Activated naive CD8-positive, alpha-beta T cell treated with anti-CD3 and anti-CD28 coated beads, Interleukin-2, amount 10 ng/mL, durations not matched to agents 7 days and 5 days (primary cell): Measurements from ENCODE around the gene AGMAT. TPM values are rescaled to one million over a fixed set of nuclear protein-coding genes. Genes with fewer than 3 reads are reported as not detected.

ENCODE experiments used
- ATAC-seq: fragments of 150-1000 bp; cut with Tn5 transposase; one replicate; pipeline ENCODE4 v1.10.0; 2021; ENCODE audit warnings: low read depth, moderate library complexity
- POLR2A ChIA-PET: fragments of 350-600 bp; sonication (Branson Sonifier 250); formaldehyde crosslinking; loops from one replicate; lab custom pipeline; 2021; ENCODE audit warnings: antibody characterized with exemption; lab: Charles Lee
- DNase-seq: peaks from one replicate; pipeline ENCODE4 v3.0.0; 2021
- H3K27ac Mint-ChIP-seq: one replicate; pipeline ENCODE4 v1.8.0; 2022; ENCODE audit warnings: mild to moderate bottlenecking, mixed read lengths
- H3K27me3 Mint-ChIP-seq: one replicate; pipeline ENCODE4 v1.8.0; 2022; ENCODE audit warnings: mild to moderate bottlenecking, moderate library complexity, mixed read lengths
- H3K36me3 Mint-ChIP-seq: one replicate; pipeline ENCODE4 v1.8.0; 2021; ENCODE audit warnings: mild to moderate bottlenecking, mixed read lengths
- H3K4me1 Mint-ChIP-seq: one replicate; pipeline ENCODE4 v1.8.0; 2021; ENCODE audit warnings: mixed read lengths
- H3K4me3 Mint-ChIP-seq: one replicate; pipeline ENCODE4 v1.8.0; 2022; ENCODE audit warnings: mild to moderate bottlenecking, moderate library complexity, mixed read lengths
- H3K9me3 Mint-ChIP-seq: one replicate; pipeline ENCODE4 v1.8.0; 2021; ENCODE audit warnings: mixed read lengths
- total RNA-seq, 2 experiments: library from RNA; stranded (reverse); gene quantifications; one replicate each; pipeline ENCODE4 v1.2.3, GENCODE V29; 2021

Gene AGMAT
- total RNA-seq, 2 experiments from 2014 or later = 7.6 to 8.0 TPM

DNA sequence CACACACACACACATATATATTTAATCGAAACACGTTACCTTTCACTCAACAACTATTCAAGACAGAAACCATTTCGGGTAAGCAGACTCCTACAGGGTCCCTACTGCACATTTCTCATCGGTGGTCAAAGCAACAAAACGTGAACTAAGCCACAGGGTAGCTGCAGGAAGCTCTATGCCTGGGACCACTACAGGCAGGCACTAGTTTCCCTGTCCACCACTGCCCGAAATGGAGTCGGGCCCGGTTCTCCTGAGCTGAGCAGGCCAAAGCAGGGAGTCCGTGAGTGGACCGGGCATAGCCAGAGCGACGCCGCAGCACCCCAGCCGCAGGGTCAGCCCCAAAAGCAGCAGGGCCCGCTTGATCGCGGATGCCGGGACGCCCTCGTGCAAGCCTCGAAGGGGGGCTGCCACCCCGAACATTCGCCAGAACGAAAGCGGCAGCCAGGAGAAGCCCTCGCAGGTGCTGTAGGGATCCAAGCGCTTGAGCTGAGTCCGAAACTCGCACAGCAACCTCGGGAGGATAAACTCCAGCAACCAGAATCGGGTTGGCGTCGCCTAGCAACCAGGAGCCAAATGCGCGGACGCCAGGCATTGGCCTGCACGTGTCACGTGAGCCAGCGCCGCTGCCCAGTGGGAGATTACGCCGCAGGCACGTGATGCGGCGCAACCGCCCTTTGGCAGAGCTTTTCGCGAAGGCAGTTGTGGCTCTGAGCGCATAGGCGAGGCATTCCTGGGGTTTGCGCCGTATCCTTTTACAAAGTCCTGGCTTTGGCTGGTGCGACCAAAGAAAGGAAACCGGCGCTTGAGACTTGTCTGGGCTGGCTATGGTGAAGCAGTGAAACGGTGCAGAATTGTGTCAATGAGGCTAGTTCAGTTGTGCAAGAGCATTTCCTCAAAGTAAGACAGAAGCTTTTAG, 18.5 kb upstream of the AGMAT start:
- peak; percentile 96 for ATAC-seq
- H3K4me3 Mint-ChIP-seq = peak overlapping the region; percentile 53
- no peaks in the 10 kb centered on the region for H3K36me3 Mint-ChIP-seq
- DNase-seq = peak; percentile 93
- peak overlapping the region; percentile 70 for H3K27ac Mint-ChIP-seq
- no peaks in the 10 kb centered on the region for H3K9me3 Mint-ChIP-seq
- H3K27me3 Mint-ChIP-seq = no peaks in the 10 kb centered on the region
- POLR2A ChIA-PET = interaction anchor here (0.6 to 2.5 kb wide), 11 partner anchors 12 to 93 kb away, joined by 3 to 29 read pairs (median 3); partner anchors contain the start of gene DDI2
- H3K4me1 Mint-ChIP-seq = peaks cover 9% of the 10 kb centered on the region

DNA sequence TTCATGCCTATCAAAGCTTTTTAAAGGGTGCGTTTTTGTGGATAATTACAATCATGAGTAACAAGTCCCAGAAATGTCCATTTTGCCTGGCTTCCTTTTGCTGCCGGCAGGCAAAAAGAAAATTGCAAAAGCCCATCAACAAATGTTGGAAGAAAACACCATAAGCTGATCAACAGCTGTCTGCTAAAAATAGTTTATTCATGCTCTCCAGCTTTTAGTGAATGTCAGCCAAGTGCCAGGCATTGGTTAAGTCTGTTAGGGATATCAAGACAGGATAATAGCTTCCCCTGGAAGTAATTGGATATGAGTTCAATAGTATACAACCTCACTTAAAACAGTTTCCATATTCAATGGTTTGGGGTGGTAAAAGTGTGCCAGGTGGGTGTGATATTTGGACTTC, 13.6 kb upstream of the AGMAT start:
- POLR2A ChIA-PET = no interaction called here

DNA sequence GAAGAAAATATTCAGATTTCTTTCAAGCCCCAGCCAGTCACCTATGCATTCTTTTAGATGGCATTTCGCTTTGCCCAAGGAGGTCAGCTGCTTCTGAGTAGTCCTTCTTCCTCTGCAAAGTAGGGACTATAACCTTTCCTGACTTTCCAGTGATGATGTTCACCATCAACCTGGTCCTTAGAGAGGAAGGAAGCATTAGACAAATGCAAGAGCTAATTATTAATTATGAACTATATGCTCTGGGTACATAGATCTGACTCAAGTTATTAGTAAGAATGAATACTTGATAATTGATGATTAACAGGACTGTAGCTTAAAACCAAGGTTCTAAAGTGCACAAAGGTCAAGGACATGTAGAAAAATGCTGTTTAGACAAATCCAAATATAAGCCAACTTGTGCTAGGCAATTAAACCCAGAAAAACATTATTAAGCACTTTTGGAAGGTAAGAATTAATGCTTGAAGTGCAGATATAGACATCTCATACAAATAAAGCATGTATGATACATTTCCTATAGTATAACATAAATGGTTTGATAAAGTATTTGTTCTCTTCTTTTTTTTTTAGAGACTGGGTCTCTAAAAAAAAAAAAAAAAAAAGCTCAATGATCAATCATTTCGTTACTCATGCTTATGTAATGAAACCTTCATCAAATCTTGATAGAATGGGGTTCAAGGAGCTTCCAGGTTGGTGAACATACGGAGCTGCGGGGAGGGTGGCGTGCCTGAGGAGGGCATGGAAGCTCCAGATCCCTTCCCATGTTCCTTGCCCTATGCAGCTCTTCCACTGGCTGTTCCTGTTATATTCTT, 11.2 kb upstream of the AGMAT start:
- DNase-seq (no peak), ATAC-seq (no peak)
- Mint-ChIP-seq H3K27ac (no peak overlapping the region), H3K4me1 (no peaks in the 10 kb centered on the region), H3K36me3 (no peaks in the 10 kb centered on the region), H3K4me3 (no peak overlapping the region), H3K9me3 (no peaks in the 10 kb centered on the region), H3K27me3 (peaks cover 4% of the 10 kb centered on the region)
- POLR2A ChIA-PET = interaction anchor here (0.6 to 1.0 kb wide), 2 partner anchors 68 to 135 kb away, joined by 3 read pairs; no protein-coding TSS in a partner anchor

More for the DNA sequence above, 13.6 kb upstream of the AGMAT start:
- H3K9me3 Mint-ChIP-seq = no peaks in the 10 kb centered on the region
- H3K4me1 Mint-ChIP-seq = peaks cover 2% of the 10 kb centered on the region
- H3K27me3 Mint-ChIP-seq = peaks cover 4% of the 10 kb centered on the region
- H3K36me3 Mint-ChIP-seq = no peaks in the 10 kb centered on the region
- ATAC-seq (no peak), DNase-seq (no peak)
- H3K4me3 Mint-ChIP-seq = no peak overlapping the region
- no peak overlapping the region for H3K27ac Mint-ChIP-seq

DNA sequence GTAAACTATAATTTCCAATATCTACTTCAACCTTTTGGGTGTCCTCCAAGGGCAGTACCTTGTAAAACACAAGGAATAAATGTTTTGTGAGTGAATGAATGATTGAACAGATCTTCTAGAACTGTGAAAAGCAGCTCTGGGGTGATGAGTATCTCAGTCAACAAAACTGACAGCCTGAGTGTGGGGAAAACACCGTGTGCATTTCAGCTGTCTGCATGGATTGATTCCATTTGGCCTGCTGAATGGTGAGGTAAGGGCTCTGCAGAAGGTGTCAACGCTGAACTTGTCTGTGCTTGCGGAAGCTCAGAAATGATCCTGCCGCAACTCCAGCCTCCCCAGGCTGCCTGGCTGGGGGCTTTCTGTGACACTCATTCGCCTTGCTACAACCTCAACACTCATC, 7.4 kb upstream of the AGMAT start:
- Mint-ChIP-seq H3K36me3 (peaks cover 14% of the 10 kb centered on the region), H3K9me3 (no peaks in the 10 kb centered on the region), H3K4me3 (no peak overlapping the region), H3K27ac (no peak overlapping the region), H3K27me3 (peaks cover 4% of the 10 kb centered on the region), H3K4me1 (no peaks in the 10 kb centered on the region)
- DNase-seq (no peak), ATAC-seq (no peak)
- POLR2A ChIA-PET = interaction anchor here (0.7 to 1.2 kb wide), 2 partner anchors 11 to 54 kb away, joined by 3 to 6 read pairs; no protein-coding TSS in a partner anchor

DNA sequence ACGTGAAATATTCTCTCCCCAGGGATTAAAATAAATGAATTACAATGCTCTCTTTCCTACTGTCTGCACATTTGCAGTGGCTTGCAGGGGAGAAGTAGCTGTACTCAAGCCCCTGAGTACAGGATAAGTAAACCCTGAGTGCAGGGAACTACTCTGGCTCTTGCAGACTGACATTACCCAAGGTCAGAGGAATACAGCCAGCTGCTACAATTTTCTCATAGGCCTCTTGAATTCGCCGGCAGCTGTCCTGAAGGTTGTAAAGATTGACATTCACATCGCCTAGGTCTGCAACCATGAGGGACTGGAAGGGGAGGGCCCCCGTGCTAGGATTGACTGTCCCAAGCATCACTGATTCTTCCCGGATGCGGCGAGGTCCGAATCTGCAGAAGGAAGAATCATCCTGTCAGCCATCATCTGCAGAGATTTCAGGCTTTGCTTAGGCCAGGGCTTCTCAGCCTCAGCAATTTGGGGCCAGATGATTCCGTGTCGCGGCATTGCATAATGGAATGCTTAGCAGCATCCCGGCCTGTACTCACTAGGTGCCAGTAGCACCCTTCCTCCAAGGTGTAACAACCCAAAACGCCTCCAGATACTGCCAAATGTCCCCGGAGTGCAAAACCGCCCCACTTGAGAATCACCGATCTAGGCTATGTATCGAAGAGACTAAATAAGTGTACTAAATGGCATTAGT, 1.7 kb downstream of the AGMAT start:
- no peak for ATAC-seq
- peaks cover 26% of the 10 kb centered on the region for H3K4me1 Mint-ChIP-seq
- H3K27ac Mint-ChIP-seq = peak overlapping the region; percentile 73

DNA sequence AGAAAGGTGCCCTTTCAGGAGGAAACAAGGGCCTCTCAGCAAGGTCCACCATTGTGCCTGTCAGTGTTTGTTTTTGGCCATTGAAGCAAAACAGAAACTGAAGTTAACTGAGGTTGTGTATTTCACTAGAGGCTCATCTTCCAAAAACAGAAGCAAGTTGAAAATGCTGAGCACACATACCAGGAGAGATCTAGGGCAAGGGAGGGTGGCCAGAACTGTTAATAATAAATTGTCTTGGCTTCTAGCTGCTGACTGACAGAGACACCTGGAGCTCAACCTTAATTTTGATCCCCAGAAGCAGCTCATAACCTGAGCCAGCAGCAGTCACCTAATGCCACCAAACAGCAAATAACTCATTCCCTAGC, 5.2 kb downstream of the AGMAT start:
- Mint-ChIP-seq H3K4me3 (peak overlapping the region; percentile 66), H3K36me3 (peaks cover 15% of the 10 kb centered on the region), H3K27me3 (no peaks in the 10 kb centered on the region), H3K27ac (peak overlapping the region; percentile 98), H3K4me1 (peaks cover 34% of the 10 kb centered on the region), H3K9me3 (no peaks in the 10 kb centered on the region)
- ATAC-seq = peak; percentile 1
- POLR2A ChIA-PET = interaction anchor here (0.9 to 3.0 kb wide), 4 partner anchors 9 to 53 kb away, joined by 3 to 13 read pairs (median 8); partner anchors contain the start of gene DNAJC16
- DNase-seq = no peak

More for the DNA sequence above, 1.7 kb downstream of the AGMAT start:
- peak overlapping the region; percentile 80 for H3K4me3 Mint-ChIP-seq
- POLR2A ChIA-PET = interaction anchor here (1.2 kb wide), 1 partner anchor 9 kb away, joined by 3 read pairs; no protein-coding TSS in a partner anchor
- DNase-seq = no peak
- H3K27me3 Mint-ChIP-seq = no peaks in the 10 kb centered on the region
- peaks cover 17% of the 10 kb centered on the region for H3K36me3 Mint-ChIP-seq
- no peaks in the 10 kb centered on the region for H3K9me3 Mint-ChIP-seq

DNA sequence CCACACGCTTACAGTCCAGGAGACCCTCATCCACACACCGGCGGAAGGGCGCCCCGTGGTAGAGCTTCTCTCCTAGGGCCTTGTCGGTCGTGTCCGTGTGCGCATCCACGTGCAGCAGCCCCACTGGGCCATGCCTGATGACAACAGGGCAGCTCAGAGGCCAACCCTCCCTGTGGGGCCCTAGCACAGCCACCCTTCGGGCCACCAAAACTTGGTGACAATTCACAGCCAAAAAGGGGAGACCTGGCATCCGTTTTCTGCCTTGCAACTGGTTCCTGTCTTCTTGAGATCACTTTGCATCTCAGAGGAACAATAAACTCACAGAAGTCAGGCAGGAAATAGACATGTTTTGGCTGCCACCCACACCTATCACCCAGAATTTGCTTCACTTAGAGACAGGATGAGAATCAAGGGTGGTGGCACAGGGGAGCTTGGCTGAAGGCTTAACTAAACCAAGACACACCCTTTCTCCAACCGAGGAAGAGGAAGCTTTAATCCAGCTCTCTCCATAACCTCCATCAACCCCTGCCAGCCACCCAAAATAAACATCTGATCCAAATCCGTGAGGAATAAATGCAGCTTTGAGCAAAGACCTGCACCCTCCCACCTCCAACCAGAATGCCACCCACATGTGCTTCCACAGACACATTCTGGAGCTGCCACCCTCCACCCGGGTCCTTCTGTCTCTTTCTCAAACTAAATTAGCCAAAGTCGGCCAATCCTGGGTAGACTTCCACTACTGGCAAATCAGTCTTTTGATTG, 5.7 kb downstream of the AGMAT start:
- POLR2A ChIA-PET = interaction anchor here (0.5 to 3.0 kb wide), 7 partner anchors 9 to 385 kb away, joined by 3 to 13 read pairs (median 6); partner anchors contain the start of gene DNAJC16
- H3K36me3 Mint-ChIP-seq = peaks cover 15% of the 10 kb centered on the region
- H3K27me3 Mint-ChIP-seq = no peaks in the 10 kb centered on the region
- peaks cover 32% of the 10 kb centered on the region for H3K4me1 Mint-ChIP-seq
- peak overlapping the region; percentile 66 for H3K4me3 Mint-ChIP-seq
- peak overlapping the region; percentile 98 for H3K27ac Mint-ChIP-seq
- peak; percentile 50 for DNase-seq
- ATAC-seq = peak; percentile 85
- no peaks in the 10 kb centered on the region for H3K9me3 Mint-ChIP-seq

DNA sequence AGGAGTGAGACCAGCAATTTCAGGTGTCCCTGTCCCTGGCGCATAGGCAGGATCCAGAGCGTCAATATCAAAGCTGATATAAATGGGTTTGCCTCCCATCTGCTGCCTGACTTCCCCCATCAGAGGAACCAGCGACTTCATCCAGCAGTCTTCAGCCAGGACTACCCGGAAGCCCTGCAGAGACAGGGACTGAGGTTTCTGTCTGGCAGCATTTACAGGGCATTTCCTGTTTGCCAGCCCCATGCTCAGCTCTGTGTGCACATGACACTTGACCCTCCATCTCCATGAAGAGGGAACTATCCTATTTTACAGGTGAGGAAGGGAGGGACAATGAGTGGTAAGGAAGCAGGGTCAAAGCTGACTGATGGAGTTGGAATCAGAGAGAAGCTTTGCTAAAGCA, 7.2 kb downstream of the AGMAT start:
- Mint-ChIP-seq H3K27ac (peak overlapping the region; percentile 98), H3K4me1 (peaks cover 27% of the 10 kb centered on the region), H3K36me3 (peaks cover 17% of the 10 kb centered on the region), H3K27me3 (no peaks in the 10 kb centered on the region), H3K4me3 (peak overlapping the region; percentile 64), H3K9me3 (no peaks in the 10 kb centered on the region)
- POLR2A ChIA-PET = interaction anchor here (0.6 to 3.0 kb wide), 4 partner anchors 41 to 244 kb away, joined by 4 to 13 read pairs (median 8); partner anchors contain the start of gene DNAJC16
- DNase-seq = peak; percentile 33
- ATAC-seq = peak; percentile 38

DNA sequence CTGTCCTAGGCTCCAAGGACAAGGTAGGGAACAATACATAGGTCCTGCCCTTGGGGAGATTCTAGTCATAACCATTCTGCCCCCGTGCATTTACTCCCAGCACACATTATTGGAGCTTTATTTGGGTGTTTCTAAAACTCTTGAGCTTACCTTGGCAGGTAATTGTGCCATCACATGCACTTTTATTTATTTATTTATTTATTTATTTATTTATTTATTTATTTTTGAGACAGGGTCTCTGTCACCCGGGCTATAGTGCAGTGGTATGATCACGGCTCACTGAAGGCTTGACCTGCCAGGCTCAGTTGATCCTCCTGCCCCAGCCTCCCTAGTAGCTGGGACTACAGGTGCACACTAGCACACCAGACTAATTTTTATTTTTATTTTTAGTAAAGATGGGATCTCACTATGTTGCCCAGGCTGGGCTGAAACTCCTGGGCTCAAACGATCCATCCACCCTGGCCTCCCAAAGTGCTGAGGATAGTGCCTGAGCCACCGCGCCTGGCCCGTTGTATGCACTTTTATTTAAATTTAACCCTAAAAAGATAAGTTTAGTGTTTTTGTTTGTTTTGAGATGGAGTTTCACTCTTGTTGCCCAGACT, 9.2 kb downstream of the AGMAT start:
- H3K4me3 Mint-ChIP-seq = no peak overlapping the region
- no peaks in the 10 kb centered on the region for H3K9me3 Mint-ChIP-seq
- no peak overlapping the region for H3K27ac Mint-ChIP-seq
- peaks cover 16% of the 10 kb centered on the region for H3K36me3 Mint-ChIP-seq
- POLR2A ChIA-PET = interaction anchor here (1.3 kb wide), 1 partner anchor 9 kb away, joined by 3 read pairs; no protein-coding TSS in a partner anchor
- H3K27me3 Mint-ChIP-seq = no peaks in the 10 kb centered on the region
- ATAC-seq (no peak), DNase-seq (no peak)
- H3K4me1 Mint-ChIP-seq = peaks cover 27% of the 10 kb centered on the region

DNA sequence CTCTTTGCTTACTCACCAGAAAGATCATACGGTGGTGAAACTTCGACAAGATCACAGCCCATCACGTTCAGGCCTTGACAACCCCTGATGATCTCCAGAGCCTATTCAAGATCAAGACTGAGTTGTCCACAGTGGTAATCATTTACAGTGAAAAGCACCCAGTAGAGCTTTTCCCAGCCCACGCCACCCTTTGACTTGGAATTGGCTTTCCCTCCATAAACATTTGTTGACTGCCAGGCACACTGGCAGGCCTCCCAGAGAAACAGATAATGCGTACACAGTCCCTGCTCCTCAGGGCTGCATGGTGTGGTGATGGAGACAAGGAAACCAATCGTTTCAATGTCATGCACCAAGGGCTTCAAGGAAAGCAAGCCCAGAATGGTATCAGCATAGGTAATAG, 10.1 kb downstream of the AGMAT start:
- no peak for ATAC-seq
- no peaks in the 10 kb centered on the region for H3K27me3 Mint-ChIP-seq
- peaks cover 25% of the 10 kb centered on the region for H3K4me1 Mint-ChIP-seq
- H3K36me3 Mint-ChIP-seq = peaks cover 14% of the 10 kb centered on the region
- POLR2A ChIA-PET = interaction anchor here (1.3 kb wide), 1 partner anchor 10 kb away, joined by 3 read pairs; no protein-coding TSS in a partner anchor
- H3K9me3 Mint-ChIP-seq = no peaks in the 10 kb centered on the region
- no peak for DNase-seq
- H3K4me3 Mint-ChIP-seq = no peak overlapping the region
- H3K27ac Mint-ChIP-seq = no peak overlapping the region

DNA sequence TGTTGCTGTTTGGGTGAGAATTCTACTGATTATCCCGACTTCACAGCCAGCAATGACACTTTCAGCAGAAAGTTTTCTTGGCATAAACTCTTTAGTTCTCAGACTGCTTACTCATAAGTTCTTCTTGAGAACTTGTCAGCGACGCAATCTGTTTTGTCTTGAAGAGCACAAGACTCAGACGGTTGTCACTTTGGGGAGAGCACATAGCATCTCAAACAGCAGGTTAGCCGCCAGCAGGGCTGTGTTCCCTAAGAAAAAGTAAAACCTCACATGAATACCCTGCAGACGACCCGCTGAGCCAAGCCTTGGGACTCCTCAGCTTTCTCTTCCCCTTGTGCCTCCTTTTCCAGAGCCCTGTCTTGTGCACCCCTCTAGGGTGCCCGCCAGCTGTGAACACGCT, 11.4 kb downstream of the AGMAT start:
- Mint-ChIP-seq H3K27me3 (no peaks in the 10 kb centered on the region), H3K9me3 (no peaks in the 10 kb centered on the region), H3K36me3 (peaks cover 15% of the 10 kb centered on the region), H3K27ac (no peak overlapping the region), H3K4me3 (no peak overlapping the region), H3K4me1 (peaks cover 12% of the 10 kb centered on the region)
- POLR2A ChIA-PET = interaction anchor here (0.7 kb wide), 1 partner anchor 9 kb away, joined by 3 read pairs; no protein-coding TSS in a partner anchor
- DNase-seq (no peak), ATAC-seq (no peak)
